Posterior vena cava (tissue), 2 donors: ENCODE results near the gene FOXJ2. TPM values are rescaled to one million over a fixed set of nuclear protein-coding genes. Genes with fewer than 3 reads are reported as not detected.
"Not testable (repeated sequence)": the region's sequence is repeated elsewhere in the genome, so short reads cannot be mapped to it uniquely, and the experiment has no call there.

Experiments
- DNase-seq: peaks from one replicate; pipeline ENCODE4 v3.0.0-alpha.2; 2020; ENCODE audit warnings: low spot score
- intact Hi-C, 2 donors: fragments of 100-400 bp; cut with DNase I; formaldehyde crosslinking; loops; one replicate each; pipeline versions ENCODE4 v1.14.1 to v1.14.2; 2022 to 2023
- long read RNA-seq, 2 donors: library from polyadenylated mRNA; unstranded; transcript quantifications; one replicate each; pipeline ENCODE4 v2.0.0, GENCODE V29; 2020 to 2021
- total RNA-seq, 2 donors: library from RNA; stranded (reverse); fragmentation: NEBNext Ultra II Directional; extraction: Animal tissue kit (Norgen Biotek cat#: 25700); gene quantifications; one replicate each; pipeline ENCODE4 v1.2.1, GENCODE V29; 2021
- donor health status: DM: yes; HTN: yes; CAD: no.
- donor health status: DM: yes; HTN: yes; CAD: no.

Gene FOXJ2
- 10 to 100 TPM; 20.4 to 23.8 TPM for total RNA-seq
- long read RNA-seq, donor 1, partial matches to known transcripts: 3 of 3 reads
- long read RNA-seq, donor 1, other reads (novel, unspliced or antisense): 0 of 3 reads
- long read RNA-seq, donor 2, partial matches to known transcripts: 0 of 2 reads
- long read RNA-seq, donor 2, other reads (novel, unspliced or antisense): 2 of 2 reads

DNA sequence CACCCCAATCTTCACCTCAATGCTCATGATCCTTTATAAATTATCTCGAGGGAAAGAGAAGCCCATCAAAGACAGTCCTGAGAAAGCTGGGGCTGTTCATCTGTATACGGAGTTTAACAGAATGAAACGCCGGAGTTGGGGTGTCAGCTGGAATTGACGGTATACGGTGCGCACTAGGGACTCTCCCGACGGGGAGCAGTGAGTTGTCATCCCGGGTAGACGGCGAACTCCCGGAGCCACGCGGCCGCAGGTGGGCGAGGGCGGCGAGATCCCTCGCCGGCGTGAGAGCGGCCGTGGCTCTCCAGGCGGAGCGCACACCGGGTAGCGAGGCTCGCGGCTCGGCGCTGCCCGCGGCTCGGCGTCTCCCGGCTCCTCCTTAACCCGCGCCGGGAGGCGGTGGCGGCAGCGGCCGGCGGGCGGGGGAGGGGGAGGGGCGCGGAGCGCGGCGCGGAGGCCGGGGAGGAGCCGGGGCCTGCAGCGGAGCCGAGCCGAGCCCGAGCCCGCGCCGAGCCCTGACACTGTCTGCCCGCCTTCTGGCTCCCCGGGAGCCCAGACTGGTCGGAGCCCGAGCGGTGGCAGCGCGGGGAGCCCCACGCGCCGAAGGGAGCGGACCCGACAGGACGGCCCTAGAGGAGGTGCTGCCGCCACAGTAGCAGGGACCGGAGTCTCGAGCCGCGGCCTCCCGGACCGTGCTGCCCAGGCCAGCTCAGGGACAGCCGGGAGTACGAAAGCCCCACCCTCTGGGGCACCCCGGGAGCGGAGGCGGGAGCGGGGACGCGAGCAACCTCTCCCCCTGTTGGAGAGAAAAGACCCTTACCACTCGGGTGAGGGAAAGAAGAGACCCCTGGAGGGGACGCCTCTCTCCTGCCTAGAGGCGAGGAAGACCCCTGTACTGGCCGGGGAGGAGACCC, at the start of gene FOXJ2:
Gene FOXJ2 (plus strand): TSS at position 475 of the 911 bp plus-strand sequence. CDS start 7,117 bp downstream, outside the sequence.
- intact Hi-C loops: no loop called here
- DNase-seq: peak; percentile 95

DNA sequence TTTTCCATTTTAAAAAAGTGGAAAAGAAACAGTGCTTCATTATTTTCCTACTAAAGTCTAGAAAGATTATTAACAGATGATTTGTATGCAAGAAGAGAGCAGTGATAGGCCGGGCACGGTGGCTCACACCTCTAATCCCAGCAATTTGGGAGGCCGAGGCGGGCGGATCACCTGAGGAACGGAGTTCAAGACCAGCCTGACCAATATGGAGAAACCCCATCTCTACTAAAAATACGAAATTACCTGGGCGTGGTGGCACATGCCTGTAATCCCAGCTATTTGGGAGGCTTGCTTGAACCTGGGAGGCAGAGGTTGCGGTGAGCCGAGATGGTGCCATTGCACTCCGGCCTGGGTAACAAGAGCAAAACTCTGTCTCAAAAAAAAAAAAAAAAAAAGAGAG, 49.5 kb upstream of the FOXJ2 start:
- DNase-seq, intact Hi-C loops: not testable (repeated sequence)

- intact Hi-C loops, DNase-seq: not testable (repeated sequence)
Observed at GRCh38 chr12:7983460-7983859, 49.1 kb upstream of the FOXJ2 start.

DNA sequence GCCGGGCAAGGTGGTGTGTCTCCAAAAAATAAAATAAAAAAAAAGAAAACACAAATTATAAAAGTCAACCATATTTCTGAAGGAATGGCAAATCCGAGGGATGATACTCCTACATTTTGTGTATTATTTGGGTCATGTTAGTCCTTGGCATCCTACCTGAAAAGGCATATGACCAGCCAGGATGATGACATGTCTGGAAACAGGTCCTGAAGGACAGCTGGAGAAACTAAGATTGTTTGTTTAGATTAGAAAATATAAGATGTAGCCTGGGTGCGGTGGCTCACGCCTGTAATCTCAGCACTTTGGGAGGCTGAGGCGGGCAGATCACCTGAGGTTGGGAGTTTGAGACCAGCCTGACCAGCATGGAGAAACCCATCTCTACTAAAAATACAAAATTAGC, 47.6 kb upstream of the FOXJ2 start:
- intact Hi-C loops: no loop called here
- DNase-seq: no peak

- intact Hi-C loops: no loop called here
- DNase-seq: no peak
Observed at GRCh38 chr12:7985802-7986418, 46.6 kb upstream of the FOXJ2 start.

GRCh38 chr12:7989827-7990491, 42.6 kb upstream of the FOXJ2 start:
- DNase-seq: peak; percentile 89
- intact Hi-C loops: loop anchor here in 1 of 2 donors (5.0 kb wide), 2 partner anchors 58 to 133 kb away; no protein-coding TSS in a partner anchor

DNA sequence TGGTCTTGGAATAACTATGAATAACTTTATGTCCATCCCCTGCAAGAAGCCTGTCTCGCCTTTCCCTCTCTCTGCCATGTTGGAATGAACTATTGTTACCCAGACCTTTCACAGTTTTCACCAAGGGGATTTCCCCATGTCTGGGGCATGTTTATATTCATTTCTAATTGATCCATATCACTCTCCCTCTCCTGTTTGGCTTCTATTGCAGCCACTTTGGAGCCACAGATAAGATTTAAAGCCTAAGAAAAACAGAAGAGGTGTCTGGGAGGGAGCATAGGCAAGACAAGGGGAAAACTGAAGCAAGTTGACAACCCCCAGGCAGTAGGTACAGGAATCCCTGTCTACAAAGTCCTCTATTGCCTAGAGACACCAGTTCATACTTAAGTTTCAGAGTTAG, 41.0 kb upstream of the FOXJ2 start:
- intact Hi-C loops: loop anchor here in 1 of 2 donors (5.0 kb wide), 2 partner anchors 59 to 134 kb away; no protein-coding TSS in a partner anchor
- DNase-seq: no peak

DNA sequence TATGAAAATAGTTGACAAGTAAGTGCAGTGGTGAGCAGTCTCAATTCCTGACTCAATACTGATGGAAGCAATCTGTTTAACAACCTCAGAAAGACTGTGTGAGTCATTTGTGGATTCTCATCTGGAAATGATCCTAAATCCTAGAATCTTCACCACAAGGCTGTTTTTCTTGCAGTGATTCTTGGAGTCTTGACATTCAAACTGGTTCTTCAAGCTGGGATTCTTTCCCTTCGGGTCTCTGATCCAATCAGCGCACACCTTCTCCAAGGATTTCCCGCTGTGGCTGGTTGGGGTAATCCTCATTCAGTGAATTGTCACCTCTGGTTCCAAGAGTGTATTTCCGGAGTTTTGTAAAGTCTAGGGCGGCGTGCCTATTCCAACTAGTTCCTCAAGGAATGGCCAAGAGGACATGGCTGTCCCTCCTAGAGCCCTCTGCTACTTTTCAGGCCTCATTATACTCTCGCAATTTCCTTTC, 37.7 kb upstream of the FOXJ2 start:
- intact Hi-C loops: loop anchor here in 1 of 2 donors (5.0 kb wide), 2 partner anchors 62 to 137 kb away; no protein-coding TSS in a partner anchor

DNA sequence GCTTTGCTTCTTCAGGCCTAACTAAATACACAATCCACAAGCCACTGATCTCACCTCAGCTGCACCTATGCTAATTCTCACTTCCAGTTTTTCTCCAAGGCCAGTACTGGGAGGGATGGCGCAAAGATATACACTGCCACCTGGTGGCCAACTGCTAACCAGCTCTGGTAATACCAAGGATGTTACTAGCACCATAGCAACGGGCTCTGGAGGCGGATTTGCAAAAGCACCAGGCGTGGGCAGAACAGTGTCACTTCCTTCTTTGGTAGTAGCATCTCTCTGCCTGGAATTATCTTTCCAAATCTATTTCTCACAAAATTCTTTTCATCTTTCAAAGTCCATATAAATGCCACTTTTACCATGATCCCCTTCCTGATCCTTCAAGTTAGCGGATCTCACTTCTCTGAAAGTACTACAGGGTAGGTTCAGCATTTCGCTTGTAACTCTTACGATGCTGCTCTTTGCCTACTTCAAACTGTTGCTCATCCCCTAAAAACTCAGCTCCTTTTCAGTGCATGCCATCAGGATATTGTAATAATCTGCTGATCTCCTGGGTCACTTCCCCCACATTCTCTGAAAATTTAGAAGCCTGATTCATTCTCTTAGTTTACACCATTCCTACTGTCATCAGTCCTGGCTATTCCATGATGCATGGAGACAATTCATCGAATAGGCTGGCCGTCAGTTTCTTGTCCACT, 37.1 kb upstream of the FOXJ2 start:
- intact Hi-C loops: no loop called here
- peak; percentile 95 for DNase-seq

More for the DNA sequence above, 37.7 kb upstream of the FOXJ2 start:
- no peak for DNase-seq

DNA sequence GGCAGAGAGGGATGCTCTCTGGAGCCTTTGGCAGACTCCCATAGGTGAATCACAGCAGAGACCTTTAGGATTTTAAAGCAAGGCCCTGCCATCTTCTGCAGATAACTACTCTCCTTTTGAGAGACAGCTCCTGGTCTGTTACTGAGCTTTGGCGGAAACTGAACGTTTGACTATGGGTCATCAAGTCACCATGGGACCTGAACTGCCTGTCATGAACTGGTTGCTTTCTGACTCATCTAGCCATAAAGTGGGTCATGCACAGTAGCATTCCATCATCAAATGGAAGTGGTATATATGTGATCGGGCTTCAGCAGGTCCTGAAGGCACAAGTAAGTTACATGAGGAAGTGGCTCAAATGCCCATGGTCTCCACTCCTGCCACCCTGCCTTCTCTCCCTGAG, 31.7 kb upstream of the FOXJ2 start:
- intact Hi-C loops, DNase-seq: not testable (repeated sequence)

DNA sequence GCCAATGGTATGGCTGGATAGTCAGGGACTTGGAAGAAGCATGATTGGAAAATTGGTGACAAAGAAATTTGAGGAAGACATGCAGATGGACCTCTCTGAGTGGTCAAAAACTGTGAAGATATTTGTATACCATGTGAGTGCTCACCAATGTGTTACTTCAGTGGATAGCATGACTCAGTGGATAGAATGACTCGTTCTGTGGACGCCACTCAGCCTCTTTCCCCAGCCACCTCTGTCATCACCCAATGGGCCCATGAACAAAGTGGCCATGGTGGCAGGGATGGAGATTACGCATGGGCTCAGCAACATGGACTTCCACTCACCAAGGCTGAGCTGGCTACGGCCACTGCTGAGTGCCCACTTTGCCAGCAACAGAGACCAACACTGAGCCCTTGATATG, 31.0 kb upstream of the FOXJ2 start:
- not testable (repeated sequence) for DNase-seq

DNA sequence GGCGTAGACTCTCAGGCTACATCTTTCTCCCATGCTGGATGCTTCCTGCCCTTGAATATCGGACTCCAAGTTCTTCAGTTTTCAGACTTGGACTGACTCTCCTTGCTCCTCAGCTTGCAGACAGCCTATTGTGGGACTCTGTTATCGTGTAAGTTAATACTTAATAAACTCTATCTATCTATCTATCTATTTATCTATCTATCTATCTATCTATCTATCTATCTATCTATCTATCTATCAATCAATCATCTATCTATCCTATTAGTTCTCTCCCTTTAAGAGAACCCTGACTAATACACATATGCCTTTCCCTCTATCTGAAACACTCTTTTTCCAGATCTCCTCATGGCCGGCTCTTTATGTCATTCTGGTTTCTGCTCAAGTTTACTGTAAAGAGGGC, 27.6 kb upstream of the FOXJ2 start:
- DNase-seq, intact Hi-C loops: not testable (repeated sequence)

More for the DNA sequence above, 31.0 kb upstream of the FOXJ2 start:
- intact Hi-C loops: not testable (repeated sequence)

- intact Hi-C loops: no loop called here
- no peak for DNase-seq
Observed at GRCh38 chr12:8011331-8011730, 21.2 kb upstream of the FOXJ2 start.

DNA sequence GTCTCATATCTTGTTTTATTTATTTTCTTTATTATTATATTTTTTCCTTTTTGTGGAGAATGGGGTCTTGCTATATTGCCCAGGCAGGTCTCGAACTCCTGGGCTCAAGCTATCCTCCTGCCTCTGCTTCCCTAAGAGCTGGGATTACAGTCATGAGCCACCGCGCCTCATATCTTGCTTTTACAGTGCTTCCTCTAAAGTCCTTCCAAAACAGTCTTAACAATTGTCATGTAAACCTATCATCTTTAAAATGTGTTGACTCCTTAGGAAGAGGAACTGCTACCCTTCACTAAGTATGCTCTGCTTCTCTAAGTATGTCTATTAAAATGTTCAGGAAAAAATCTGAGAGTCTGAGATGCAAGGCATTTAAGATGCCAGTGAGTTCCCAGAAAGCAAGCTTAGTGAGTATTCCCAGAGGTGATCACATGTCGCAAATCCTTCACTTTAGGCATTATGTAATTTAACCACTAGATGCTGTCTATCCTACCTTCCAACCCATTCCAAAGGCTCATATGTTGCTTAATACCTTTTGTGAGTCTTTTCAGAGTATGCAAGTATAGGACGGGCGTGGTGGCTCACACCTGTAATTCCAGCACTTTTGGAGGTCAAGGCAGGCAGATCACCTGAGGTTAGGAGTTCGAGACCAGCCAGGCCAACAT, 19.7 kb upstream of the FOXJ2 start:
- DNase-seq: no peak
- intact Hi-C loops: no loop called here

- DNase-seq: no peak
- intact Hi-C loops: no loop called here
Observed at GRCh38 chr12:8014836-8015235, 17.7 kb upstream of the FOXJ2 start.

DNA sequence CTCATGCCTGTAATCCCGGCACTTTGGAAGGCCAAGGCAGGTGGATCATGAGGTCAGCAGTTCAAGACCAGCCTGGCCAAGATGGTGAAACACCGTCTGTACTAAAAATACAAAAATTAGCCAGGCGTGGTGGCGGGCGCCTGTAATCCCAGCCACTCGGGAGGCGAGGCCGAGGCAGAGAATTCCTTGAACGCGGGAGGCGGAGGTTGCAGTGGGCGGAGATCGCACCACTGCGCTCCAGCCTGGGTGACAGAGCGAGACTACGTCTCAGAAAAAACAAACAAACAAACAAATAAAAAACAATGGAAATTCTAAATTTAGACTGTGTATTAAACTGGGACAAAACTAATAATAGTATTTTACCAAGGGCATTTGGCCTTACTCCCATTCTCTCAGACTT, 14.3 kb upstream of the FOXJ2 start:
- DNase-seq, intact Hi-C loops: not testable (repeated sequence)

DNA sequence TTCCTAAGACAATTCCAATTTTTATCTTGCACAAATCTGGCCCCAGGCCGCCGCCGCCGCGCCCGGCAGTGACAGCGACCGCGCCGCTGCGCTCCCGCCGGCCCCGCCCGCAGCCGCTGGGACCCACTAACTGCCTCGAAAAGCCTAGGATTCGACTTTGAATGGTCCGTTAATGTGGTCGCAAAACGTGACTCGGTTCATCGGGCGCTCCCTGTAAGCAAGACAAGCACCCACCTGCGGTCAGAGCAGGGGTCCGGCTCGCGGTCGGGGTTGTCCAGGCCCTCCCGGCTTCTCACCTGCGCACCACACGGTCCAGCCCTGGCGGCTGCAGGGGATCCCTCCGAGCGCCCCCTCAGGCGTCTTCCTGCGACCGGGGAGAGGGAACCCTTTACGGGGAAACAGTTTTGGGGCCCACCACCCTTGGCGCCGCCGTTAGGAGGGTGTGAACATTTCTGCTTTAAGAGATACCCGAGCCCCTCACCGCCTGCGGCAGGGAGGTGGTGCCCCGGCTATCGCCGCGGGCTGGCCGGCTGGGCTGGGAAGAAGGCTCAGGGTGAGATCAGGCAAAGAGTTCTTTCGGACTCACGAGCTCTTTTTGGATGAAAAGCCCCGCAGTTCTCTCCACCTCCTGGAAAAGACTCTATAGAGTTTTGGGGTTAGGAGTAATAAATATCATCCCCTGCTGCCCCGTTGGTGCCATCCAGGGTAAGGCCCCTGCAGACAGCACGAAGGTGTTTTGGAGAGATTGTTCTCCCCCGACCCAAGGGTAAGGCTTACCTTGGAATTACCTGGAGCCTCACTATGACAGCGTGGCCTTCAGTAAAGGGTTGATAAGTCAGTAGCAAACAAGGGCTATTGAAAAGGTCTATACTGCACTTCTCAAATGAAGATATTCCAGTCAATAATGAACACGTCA, 13.6 kb upstream of the FOXJ2 start:
- no peak for DNase-seq
- intact Hi-C loops: no loop called here
